ENCODE measurements around the gene OR2Z1.

GRCh38 chr19:8700956-8701355 lies 20.5 kb upstream of the OR2Z1 start:
- TF ChIP-seq, protein P1, sequence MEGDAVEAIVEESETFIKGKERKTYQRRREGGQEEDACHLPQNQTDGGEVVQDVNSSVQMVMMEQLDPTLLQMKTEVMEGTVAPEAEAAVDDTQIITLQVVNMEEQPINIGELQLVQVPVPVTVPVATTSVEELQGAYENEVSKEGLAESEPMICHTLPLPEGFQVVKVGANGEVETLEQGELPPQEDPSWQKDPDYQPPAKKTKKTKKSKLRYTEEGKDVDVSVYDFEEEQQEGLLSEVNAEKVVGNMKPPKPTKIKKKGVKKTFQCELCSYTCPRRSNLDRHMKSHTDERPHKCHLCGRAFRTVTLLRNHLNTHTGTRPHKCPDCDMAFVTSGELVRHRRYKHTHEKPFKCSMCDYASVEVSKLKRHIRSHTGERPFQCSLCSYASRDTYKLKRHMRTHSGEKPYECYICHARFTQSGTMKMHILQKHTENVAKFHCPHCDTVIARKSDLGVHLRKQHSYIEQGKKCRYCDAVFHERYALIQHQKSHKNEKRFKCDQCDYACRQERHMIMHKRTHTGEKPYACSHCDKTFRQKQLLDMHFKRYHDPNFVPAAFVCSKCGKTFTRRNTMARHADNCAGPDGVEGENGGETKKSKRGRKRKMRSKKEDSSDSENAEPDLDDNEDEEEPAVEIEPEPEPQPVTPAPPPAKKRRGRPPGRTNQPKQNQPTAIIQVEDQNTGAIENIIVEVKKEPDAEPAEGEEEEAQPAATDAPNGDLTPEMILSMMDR (IDR thresholded peaks at IDR 0.05) = no peak
- TF ChIP-seq, protein P2, sequence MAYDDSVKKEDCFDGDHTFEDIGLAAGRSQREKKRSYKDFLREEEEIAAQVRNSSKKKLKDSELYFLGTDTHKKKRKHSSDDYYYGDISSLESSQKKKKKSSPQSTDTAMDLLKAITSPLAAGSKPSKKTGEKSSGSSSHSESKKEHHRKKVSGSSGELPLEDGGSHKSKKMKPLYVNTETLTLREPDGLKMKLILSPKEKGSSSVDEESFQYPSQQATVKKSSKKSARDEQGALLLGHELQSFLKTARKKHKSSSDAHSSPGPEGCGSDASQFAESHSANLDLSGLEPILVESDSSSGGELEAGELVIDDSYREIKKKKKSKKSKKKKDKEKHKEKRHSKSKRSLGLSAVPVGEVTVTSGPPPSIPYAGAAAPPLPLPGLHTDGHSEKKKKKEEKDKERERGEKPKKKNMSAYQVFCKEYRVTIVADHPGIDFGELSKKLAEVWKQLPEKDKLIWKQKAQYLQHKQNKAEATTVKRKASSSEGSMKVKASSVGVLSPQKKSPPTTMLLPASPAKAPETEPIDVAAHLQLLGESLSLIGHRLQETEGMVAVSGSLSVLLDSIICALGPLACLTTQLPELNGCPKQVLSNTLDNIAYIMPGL (CRISPR knock-in tag; IDR thresholded peaks at IDR 0.05) = no peak
- TF ChIP-seq E2F4 (CRISPR knock-in tag; IDR thresholded peaks at IDR 0.05; ENCODE audit: borderline replicate concordance, low read depth) = no peak
- no peak for TF ChIP-seq CREB1 (CRISPR knock-in tag; IDR thresholded peaks at IDR 0.05)
- TF ChIP-seq RELA (CRISPR knock-in tag; IDR thresholded peaks at IDR 0.05; ENCODE audit: borderline replicate concordance) = no peak
- no peak for TF ChIP-seq CREM (CRISPR knock-in tag; IDR thresholded peaks at IDR 0.05)
- TF ChIP-seq SP1 (CRISPR knock-in tag; conservative IDR thresholded peaks at IDR 0.05) = no peak
